Mononuclear cell (primary cell): ENCODE measurements around the gene CPLX3. TPM values are rescaled to one million over a fixed set of nuclear protein-coding genes. Genes with fewer than 3 reads are reported as not detected.

ENCODE experiments used
- H3K27me3 ChIP-seq: 2 replicates; pipeline ENCODE4 v1.6.0; 2011; ENCODE audit warnings: low read length, control low read depth; ENCODE audit not compliant: insufficient read depth
- H3K4me1 ChIP-seq: 2 replicates; pipeline ENCODE4 v1.5.1; 2011; ENCODE audit warnings: mild to moderate bottlenecking, low read length, control low read depth; ENCODE audit not compliant: insufficient read depth
- H3K4me3 ChIP-seq: 2 replicates; pipeline ENCODE4 v1.5.1; 2011; ENCODE audit warnings: mild to moderate bottlenecking, low read length, moderate library complexity
- H3K9me3 ChIP-seq: 2 replicates; pipeline ENCODE4 v1.5.1; 2011; ENCODE audit warnings: low read depth, mild to moderate bottlenecking, control low read depth, low read length
- total RNA-seq: library from RNA; depleted of rRNA; stranded (reverse); fragments of >200 nt; gene quantifications from one replicate; pipeline ENCODE4 v1.2.3, GENCODE V29; 2012

Gene CPLX3
- total RNA-seq, 1 donor = not detected

DNA sequence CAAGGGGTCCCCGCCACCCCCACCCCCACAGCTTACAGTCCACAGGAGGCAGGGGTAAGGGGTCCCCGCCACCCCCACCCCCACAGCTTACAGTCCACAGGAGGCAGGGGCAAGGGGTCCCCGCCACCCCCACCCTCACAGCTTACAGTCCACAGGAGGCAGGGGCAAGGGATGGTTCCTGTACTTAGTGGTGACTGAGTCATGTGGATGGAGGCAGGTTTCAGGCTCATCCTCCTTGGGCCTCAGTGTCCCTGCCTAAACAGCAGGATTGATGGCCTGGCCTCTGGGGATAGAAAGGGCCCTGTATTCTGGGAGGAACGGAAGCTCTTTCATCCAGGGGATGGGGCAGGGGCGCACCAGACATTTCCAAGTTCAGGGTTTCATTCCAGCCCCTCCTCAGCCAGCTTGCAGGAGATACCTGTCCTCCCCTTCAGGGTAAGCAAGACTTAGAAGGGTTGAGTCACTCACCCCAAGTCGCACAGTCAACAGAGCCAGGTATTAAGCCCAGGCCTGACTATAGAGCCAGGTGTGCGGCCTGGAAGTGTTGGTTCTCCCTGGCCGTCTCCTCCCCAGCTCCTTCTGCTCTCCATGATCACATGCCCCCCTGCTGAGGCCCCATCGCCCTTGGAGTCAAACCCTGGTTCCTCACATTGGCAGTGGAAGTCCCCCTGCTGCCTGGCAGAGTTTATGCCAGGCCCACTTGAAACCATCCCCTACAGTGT is 32.0 kb upstream of the CPLX3 start:
- Histone ChIP-seq H3K9me3 (no peaks in the 10 kb centered on the region), H3K27me3 (no peaks in the 10 kb centered on the region), H3K4me1 (peaks cover 97% of the 10 kb centered on the region), H3K4me3 (no peak overlapping the region)

DNA sequence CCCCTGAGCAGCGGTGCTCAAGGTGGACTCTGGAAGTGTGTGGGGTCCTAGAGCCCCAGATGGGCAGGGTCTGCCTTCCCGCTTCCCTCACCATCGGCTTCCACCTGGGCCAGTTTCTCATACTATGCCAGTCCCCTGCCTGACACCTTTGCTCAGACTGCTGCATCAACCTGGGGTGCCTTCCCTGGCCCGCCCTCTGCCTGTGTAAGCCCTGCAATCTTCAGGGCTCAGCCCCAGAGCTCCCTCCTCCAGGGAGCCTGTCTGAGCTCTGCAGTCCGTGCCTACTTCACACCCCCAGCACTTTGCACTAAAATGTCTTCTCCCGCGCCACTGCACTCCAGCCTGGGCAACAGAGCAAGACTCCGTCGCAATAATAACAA is 31.5 kb upstream of the CPLX3 start:
- Histone ChIP-seq H3K9me3 (no peaks in the 10 kb centered on the region), H3K4me1 (peaks cover 97% of the 10 kb centered on the region), H3K27me3 (no peaks in the 10 kb centered on the region), H3K4me3 (no peak overlapping the region)

DNA sequence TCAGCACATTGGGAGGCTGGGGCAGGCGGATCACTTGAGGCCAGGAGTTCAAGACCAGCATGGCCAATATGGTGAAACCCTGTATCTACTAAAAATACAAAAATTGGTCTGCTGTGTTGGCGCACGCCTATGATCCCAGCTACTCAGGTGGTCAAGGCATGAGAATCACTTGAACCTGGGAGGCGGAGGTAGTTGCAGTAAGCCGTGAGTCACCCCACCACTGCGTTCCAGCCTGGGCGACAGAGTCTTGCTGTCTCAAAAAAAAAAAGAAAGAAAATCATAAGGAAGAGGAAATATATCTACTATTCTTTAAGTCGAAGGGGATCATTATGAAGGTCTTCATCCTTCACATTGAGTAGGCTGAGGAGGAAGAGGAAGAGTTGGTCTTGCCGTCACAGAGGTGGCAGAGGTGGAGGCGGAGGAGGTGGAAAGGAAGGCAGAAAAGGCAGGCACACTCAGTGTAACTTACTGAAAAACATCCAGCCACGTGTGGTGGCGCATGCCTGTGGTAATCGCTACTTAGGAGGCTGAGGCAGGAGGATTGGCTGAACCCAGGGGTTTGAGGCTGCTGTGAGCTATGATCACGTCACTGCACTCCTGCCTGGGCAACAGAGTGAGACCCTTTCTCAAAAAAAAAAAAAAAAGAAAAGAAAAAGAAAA is 30.3 kb upstream of the CPLX3 start:
- H3K9me3 ChIP-seq = no peaks in the 10 kb centered on the region
- H3K27me3 ChIP-seq = no peaks in the 10 kb centered on the region
- peaks cover 95% of the 10 kb centered on the region for H3K4me1 ChIP-seq
- no peak overlapping the region for H3K4me3 ChIP-seq

DNA sequence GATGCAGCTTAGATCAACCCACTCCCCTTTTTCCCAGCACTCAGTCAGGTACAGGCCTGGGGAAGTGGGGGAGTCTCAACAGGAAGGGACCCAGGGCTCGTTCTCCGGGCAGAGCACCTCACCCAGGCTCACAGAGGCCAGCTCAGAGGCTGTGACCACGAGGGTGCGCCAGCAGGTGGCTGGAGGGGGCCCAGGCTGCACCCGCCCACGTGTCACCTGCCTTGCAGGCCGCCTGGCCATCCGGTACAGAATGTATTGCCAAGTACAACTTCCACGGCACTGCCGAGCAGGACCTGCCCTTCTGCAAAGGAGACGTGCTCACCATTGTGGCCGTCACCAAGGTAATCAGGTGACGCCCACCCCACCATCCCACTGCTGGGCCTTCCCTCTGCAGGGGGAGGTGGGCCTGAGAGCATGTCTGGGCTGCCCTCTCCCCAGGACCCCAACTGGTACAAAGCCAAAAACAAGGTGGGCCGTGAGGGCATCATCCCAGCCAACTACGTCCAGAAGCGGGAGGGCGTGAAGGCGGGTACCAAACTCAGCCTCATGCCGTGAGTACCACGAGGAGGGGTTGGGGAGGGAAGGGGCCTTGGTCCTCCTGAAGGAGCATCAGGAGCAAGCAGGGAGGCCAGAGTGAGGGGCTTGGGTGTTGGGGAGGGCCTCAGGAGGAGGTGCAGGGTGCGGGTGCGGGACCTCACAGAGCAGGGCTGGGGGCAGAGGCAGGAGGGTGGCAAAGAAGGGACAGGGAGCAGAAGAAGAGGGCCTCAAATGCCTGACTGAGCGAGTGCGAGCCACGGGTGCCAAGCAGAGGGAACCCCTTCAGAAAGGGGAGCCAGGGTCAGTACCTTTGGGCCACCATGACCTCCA is 27.8 kb upstream of the CPLX3 start:
- peaks cover 70% of the 10 kb centered on the region for H3K4me1 ChIP-seq
- H3K4me3 ChIP-seq = no peak overlapping the region
- no peaks in the 10 kb centered on the region for H3K9me3 ChIP-seq
- H3K27me3 ChIP-seq = no peaks in the 10 kb centered on the region

DNA sequence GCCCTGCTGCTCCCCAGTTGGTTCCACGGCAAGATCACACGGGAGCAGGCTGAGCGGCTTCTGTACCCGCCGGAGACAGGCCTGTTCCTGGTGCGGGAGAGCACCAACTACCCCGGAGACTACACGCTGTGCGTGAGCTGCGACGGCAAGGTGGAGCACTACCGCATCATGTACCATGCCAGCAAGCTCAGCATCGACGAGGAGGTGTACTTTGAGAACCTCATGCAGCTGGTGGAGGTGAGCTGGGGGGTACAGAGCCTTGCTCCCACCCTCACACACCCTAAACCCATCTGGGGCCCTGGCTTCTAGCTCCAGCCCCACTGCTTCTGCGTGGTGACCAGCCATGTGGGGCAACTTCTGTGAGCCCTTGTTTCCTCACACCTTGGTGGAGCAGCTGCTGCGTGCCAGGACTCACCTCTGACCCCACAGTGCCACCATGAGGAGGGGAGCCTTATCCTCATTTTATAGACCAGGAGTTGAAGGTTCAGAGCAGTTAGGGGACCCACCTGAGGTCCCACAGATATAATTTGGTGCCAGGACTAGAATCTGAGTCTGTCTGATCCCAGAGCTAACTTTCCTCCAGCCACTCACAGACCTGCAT is 27.1 kb upstream of the CPLX3 start:
- Histone ChIP-seq H3K27me3 (no peaks in the 10 kb centered on the region), H3K4me3 (no peak overlapping the region), H3K9me3 (no peaks in the 10 kb centered on the region), H3K4me1 (peaks cover 66% of the 10 kb centered on the region)

DNA sequence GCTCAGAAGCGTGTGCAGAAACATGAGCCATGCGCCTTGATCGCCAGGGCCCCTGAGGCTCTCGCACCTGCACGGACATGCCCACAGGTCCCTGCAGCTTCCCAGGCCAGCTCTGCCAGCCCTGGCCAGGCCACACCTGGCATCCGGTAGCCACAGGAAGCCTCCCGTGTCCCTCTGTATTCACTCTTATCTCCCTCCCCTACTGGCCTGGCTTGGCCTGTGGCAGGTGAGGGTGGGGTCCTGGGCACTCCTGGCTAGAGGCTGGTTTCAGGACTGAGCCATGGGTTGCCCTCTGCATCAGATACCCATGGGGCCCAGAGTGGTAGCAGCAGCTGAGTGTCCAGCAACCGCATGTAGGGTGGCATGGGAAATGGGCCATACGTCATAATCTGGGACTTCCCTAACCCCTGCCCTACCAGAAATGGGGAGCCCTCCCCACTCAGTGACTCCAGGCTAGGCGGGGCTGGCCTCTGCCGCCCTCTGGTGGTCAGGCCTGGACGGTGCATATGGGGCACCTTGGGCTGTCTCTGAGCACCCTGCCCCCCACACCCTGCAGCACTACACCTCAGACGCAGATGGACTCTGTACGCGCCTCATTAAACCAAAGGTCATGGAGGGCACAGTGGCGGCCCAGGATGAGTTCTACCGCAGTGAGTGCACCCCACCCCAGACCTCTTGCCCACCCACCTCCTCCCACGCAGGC is 26.4 kb upstream of the CPLX3 start:
- no peaks in the 10 kb centered on the region for H3K9me3 ChIP-seq
- H3K4me1 ChIP-seq = peaks cover 59% of the 10 kb centered on the region
- no peaks in the 10 kb centered on the region for H3K27me3 ChIP-seq
- H3K4me3 ChIP-seq = no peak overlapping the region

DNA sequence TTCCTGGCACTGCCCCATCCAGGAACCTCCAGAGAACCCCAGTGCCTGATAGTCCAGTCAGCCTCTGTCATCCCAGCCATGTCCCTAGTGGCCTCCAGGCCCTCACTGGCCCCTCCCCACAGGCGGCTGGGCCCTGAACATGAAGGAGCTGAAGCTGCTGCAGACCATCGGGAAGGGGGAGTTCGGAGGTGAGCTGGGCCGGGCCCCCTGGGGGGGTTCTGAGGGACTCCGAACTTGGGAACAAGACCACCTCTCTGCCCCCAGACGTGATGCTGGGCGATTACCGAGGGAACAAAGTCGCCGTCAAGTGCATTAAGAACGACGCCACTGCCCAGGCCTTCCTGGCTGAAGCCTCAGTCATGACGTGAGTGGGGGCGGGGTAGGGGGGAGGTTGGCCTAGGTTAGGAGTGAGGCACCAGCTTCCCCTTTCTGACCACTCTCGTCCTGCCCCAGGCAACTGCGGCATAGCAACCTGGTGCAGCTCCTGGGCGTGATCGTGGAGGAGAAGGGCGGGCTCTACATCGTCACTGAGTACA is 25.8 kb upstream of the CPLX3 start:
- H3K4me1 ChIP-seq = peaks cover 53% of the 10 kb centered on the region
- no peaks in the 10 kb centered on the region for H3K9me3 ChIP-seq
- no peaks in the 10 kb centered on the region for H3K27me3 ChIP-seq
- no peak overlapping the region for H3K4me3 ChIP-seq

DNA sequence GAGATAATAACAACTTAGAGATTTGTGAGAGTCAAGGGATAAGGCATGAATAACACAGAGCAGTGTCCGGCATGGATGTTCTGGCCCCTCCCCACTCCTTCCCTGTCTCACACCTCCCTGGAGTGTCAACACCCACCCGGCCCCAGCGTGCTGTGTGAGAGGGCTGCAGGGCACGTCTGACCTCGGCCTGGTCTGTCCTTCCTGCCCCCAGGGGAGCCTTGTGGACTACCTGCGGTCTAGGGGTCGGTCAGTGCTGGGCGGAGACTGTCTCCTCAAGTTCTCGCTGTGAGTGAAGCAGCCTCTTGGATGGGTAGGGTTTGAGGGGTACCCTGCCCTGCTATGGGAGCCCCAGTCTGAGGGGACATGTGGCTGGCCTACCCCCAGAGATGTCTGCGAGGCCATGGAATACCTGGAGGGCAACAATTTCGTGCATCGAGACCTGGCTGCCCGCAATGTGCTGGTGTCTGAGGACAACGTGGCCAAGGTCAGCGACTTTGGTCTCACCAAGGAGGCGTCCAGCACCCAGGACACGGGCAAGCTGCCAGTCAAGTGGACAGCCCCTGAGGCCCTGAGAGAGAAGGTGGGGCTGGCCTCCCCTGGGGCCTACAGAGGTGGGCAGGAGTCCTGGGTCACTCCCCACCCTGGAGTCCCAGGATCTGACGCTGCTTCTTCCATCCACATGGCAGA is 25.0 kb upstream of the CPLX3 start:
- Histone ChIP-seq H3K9me3 (no peaks in the 10 kb centered on the region), H3K27me3 (no peaks in the 10 kb centered on the region), H3K4me1 (peaks cover 45% of the 10 kb centered on the region), H3K4me3 (no peak overlapping the region)

DNA sequence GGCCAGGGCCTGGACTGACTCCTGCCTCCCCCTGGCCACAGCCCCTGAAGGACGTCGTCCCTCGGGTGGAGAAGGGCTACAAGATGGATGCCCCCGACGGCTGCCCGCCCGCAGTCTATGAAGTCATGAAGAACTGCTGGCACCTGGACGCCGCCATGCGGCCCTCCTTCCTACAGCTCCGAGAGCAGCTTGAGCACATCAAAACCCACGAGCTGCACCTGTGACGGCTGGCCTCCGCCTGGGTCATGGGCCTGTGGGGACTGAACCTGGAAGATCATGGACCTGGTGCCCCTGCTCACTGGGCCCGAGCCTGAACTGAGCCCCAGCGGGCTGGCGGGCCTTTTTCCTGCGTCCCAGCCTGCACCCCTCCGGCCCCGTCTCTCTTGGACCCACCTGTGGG is 24.1 kb upstream of the CPLX3 start:
- H3K27me3 ChIP-seq = no peaks in the 10 kb centered on the region
- no peaks in the 10 kb centered on the region for H3K9me3 ChIP-seq

DNA sequence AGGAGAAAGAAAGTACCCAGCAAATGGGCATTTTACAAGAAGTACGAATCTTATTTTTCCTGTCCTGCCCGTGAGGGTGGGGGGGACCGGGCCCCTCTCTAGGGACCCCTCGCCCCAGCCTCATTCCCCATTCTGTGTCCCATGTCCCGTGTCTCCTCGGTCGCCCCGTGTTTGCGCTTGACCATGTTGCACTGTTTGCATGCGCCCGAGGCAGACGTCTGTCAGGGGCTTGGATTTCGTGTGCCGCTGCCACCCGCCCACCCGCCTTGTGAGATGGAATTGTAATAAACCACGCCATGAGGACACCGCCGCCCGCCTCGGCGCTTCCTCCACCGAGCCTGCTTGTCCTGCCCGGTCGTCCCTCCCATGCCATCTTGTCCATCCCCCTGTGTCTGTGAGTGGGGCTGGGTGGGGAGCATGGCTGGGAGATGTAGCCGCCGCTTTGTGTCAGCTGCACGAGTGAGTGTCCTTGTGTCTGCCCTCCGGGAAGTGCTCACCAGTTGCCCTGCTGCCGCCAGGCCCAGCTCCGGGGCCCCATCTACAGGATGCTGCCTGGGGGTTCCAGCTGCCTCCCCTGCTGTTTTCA is 23.5 kb upstream of the CPLX3 start:
- Histone ChIP-seq H3K9me3 (no peaks in the 10 kb centered on the region), H3K4me1 (peaks cover 30% of the 10 kb centered on the region), H3K27me3 (no peaks in the 10 kb centered on the region), H3K4me3 (no peak overlapping the region)

More for the DNA sequence above, 24.1 kb upstream of the CPLX3 start:
- H3K4me1 ChIP-seq = peaks cover 36% of the 10 kb centered on the region
- H3K4me3 ChIP-seq = no peak overlapping the region

DNA sequence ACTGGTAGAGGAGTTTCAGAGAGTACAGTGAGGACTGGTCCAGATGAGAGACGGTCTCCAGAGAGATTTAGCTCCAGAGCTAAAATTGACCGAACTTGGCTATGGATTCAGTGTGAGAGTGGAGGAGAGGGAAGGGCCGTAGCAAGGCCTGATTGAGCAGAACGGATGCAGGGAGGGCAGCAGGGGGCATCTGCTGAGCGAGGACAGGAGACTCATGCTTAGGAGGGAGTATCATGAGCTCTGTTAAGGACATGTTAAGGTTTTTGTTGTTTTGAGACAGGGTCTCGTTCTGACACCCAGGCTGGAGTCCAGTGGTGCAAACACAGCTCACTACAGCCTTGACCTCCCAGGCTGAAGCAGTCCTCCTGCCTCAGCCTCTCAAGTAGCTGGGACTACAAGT is 21.5 kb upstream of the CPLX3 start:
- peaks cover 13% of the 10 kb centered on the region for H3K4me1 ChIP-seq
- no peak overlapping the region for H3K4me3 ChIP-seq
- H3K27me3 ChIP-seq = no peaks in the 10 kb centered on the region
- H3K9me3 ChIP-seq = no peaks in the 10 kb centered on the region

DNA sequence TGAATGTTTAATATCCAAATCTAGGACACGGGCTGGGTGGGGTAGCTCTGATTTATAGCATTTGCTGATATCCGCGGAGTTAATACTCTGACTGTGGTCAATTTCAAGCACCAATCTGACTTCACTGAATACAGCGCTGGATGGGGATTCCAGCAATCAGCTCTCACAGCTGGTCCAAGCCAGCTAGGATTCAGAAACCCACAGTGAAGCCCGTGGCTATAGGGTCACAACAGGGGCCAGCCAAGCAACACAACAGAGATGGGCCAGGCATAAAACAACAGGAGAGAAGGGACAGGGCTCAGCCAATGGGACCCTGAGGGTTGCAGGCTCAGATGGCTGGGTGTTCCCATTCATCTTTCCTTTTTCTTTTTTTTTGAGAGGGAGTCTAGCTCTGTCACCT is 19.1 kb upstream of the CPLX3 start:
- H3K9me3 ChIP-seq = no peaks in the 10 kb centered on the region
- no peak overlapping the region for H3K4me3 ChIP-seq
- no peaks in the 10 kb centered on the region for H3K27me3 ChIP-seq
- peaks cover 4% of the 10 kb centered on the region for H3K4me1 ChIP-seq

DNA sequence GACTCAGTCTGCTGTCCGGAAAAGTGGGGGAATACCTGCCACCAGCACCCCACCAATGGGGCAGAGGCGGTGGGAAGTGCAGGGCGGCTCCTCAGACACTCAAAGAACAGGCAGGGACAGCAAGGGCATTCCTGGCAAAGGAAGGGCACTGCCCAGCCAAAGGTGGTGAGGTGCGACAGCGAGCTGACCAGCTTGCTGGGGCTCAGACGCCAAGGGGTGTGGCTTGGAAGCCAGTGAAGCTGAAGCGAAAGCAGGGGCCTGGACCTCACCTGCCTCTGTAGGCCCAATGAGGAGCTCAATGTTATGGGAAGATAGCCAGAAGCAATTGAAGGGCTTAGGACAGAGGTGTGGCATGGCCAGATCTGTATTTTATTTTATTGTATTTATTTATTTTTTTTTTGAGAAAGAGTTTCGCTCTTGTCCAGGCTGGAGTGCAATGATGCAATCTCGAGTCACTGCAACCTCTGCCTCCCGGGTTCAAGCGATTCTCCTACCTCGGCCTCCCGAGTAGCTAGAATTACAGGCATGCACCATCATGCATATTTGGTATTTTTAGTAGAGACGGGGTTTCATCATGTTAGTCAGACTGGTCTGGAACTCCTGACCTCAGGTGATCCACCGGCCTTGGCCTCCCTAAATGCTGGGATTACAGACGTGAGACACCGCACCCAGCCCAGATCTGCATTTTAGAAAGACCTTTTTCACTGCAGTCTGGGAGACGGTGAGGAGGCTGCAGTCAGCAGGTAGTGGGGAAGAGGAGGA is 18.2 kb upstream of the CPLX3 start:
- H3K27me3 ChIP-seq = no peaks in the 10 kb centered on the region

More for the DNA sequence above, 18.2 kb upstream of the CPLX3 start:
- H3K4me3 ChIP-seq = no peak overlapping the region
- no peaks in the 10 kb centered on the region for H3K9me3 ChIP-seq
- peaks cover 4% of the 10 kb centered on the region for H3K4me1 ChIP-seq
